ENCODE results near the gene ALX1. TPM values are rescaled to one million over a fixed set of nuclear protein-coding genes. Genes with fewer than 3 reads are reported as not detected.
A peak's percentile ranks its signal among the peaks of the same experiment; 100 is the strongest.

Gene ALX1
- not detected for total RNA-seq

- Histone ChIP-seq H3K9me3 (no peaks in the 10 kb centered on the region), H3K4me1 (peaks cover 19% of the 10 kb centered on the region), H3K36me3 (replicated peaks in 1 of 2; ENCODE audit: insufficient read depth in 1 of 2, low read depth in 2 of 2) (no peaks in the 10 kb centered on the region), H3K27ac (no peak within 1 kb of the TSS), H3K4me3 (peak within 1 kb of the TSS in 1 of 2 donors; percentile 22), H3K27me3 (peaks cover 0 to 48% of the 10 kb centered on the region in 2 donors)
- no peak for TF ChIP-seq CTCF (IDR thresholded peaks at IDR 0.05)
- TF ChIP-seq POLR2A (IDR thresholded peaks at IDR 0.05): no peak
- DNase-seq (peak in 1 of 4 donors; percentile 10), ATAC-seq (peak; percentile 48)
- intact Hi-C loops (cut with DNase I): no loop called here
- 2 to 7% methylated on average over 49 of the region's 49 CpGs for WGBS, 2 donors
These were observed at the start of gene ALX1 for GRCh38 chr12:85280165-85280983. Gene ALX1, plus strand, starts transcription at chr12:85280220. Its CDS starts 42 bp downstream, at chr12:85280262.

GRCh38 chr12:85237327-85237726 is 42.7 kb upstream of the ALX1 start:
- intact Hi-C loops (cut with DNase I): no loop called here
- no peaks in the 10 kb centered on the region for H3K36me3 ChIP-seq (replicated peaks in 1 of 2; ENCODE audit: insufficient read depth in 1 of 2, low read depth in 2 of 2)
- DNase-seq: no peak
- ATAC-seq: no peak
- no peak overlapping the region for H3K4me3 ChIP-seq
- H3K4me1 ChIP-seq: no peaks in the 10 kb centered on the region
- WGBS, 2 donors: 44 to 56% methylated on average over 2 of the region's 2 CpGs
- H3K9me3 ChIP-seq: no peaks in the 10 kb centered on the region
- no peaks in the 10 kb centered on the region for H3K27me3 ChIP-seq
- TF ChIP-seq CTCF (IDR thresholded peaks at IDR 0.05) (no peak), POLR2A (IDR thresholded peaks at IDR 0.05) (no peak)
- H3K27ac ChIP-seq: no peak overlapping the region

- no peaks in the 10 kb centered on the region for H3K27me3 ChIP-seq
- H3K9me3 ChIP-seq: no peaks in the 10 kb centered on the region
- H3K27ac ChIP-seq: no peak overlapping the region
- WGBS, 2 donors: 41 to 43% methylated on average over 3 of the region's 3 CpGs
- DNase-seq (no peak), ATAC-seq (no peak)
- H3K36me3 ChIP-seq (replicated peaks in 1 of 2; ENCODE audit: insufficient read depth in 1 of 2, low read depth in 2 of 2): no peaks in the 10 kb centered on the region
- intact Hi-C loops (cut with DNase I): no loop called here
- no peak overlapping the region for H3K4me3 ChIP-seq
- H3K4me1 ChIP-seq: no peaks in the 10 kb centered on the region
- no peak for TF ChIP-seq CTCF (IDR thresholded peaks at IDR 0.05)
- no peak for TF ChIP-seq POLR2A (IDR thresholded peaks at IDR 0.05)
These were observed 35.5 kb upstream of the ALX1 start for GRCh38 chr12:85244561-85244960.

GRCh38 chr12:85253853-85254252 is 26.2 kb upstream of the ALX1 start:
- no peak for DNase-seq
- intact Hi-C loops (cut with DNase I): no loop called here
- no peaks in the 10 kb centered on the region for H3K36me3 ChIP-seq (replicated peaks in 1 of 2; ENCODE audit: insufficient read depth in 1 of 2, low read depth in 2 of 2)
- H3K27ac ChIP-seq: no peak overlapping the region
- H3K27me3 ChIP-seq: no peaks in the 10 kb centered on the region
- H3K9me3 ChIP-seq: no peaks in the 10 kb centered on the region
- ATAC-seq: no peak
- no peaks in the 10 kb centered on the region for H3K4me1 ChIP-seq
- 45 to 56% methylated on average over 4 of the region's 4 CpGs for WGBS, 2 donors
- TF ChIP-seq POLR2A (IDR thresholded peaks at IDR 0.05) (no peak), CTCF (IDR thresholded peaks at IDR 0.05) (no peak)
- H3K4me3 ChIP-seq: no peak overlapping the region

GRCh38 chr12:85257671-85258070 is 22.3 kb upstream of the ALX1 start:
- DNase-seq (no peak), ATAC-seq (no peak)
- no peaks in the 10 kb centered on the region for H3K9me3 ChIP-seq
- no peaks in the 10 kb centered on the region for H3K4me1 ChIP-seq
- 94 to 95% methylated on average over 1 of the region's 1 CpG for WGBS, 2 donors
- H3K27ac ChIP-seq: no peak overlapping the region
- intact Hi-C loops (cut with DNase I): no loop called here
- H3K27me3 ChIP-seq: no peaks in the 10 kb centered on the region
- TF ChIP-seq CTCF (IDR thresholded peaks at IDR 0.05) (no peak), POLR2A (IDR thresholded peaks at IDR 0.05) (no peak)
- H3K36me3 ChIP-seq (replicated peaks in 1 of 2; ENCODE audit: insufficient read depth in 1 of 2, low read depth in 2 of 2): no peaks in the 10 kb centered on the region
- no peak overlapping the region for H3K4me3 ChIP-seq

All from body of pancreas (tissue), 4 donors.